RWPE1 (cell line): ENCODE data around the gene EXOC2.

Experiments
- CTCF ChIA-PET: fragments of 350-600 bp; sonication (Branson Sonifier 250); formaldehyde crosslinking; extraction: SDS; loops from one replicate; lab custom pipeline; 2021; lab: Yijun Ruan, JAX
- POLR2A ChIA-PET: fragments of 400-600 bp; formaldehyde crosslinking; extraction: SDS; loops from one replicate; lab custom pipeline; 2020; ENCODE audit warnings: antibody characterized with exemption; ENCODE audit not compliant: low non-redundant PET; lab: Yijun Ruan, JAX
- DNase-seq: peaks from one replicate; pipeline ENCODE4 v3.0.0; 2012; ENCODE audit warnings: low spot score
- H3K27ac ChIP-seq: fragments of 450-650 bp; 2 replicates; pipeline ENCODE4 v1.5.1; 2017
- TF ChIP-seq, protein P1 (sequence below): fragments of 450-650 bp; conservative IDR thresholded peaks from 2 replicates; pipeline ENCODE4 v1.5.1; 2017; ENCODE audit warnings: low read depth, mild to moderate bottlenecking

Gene EXOC2

DNA sequence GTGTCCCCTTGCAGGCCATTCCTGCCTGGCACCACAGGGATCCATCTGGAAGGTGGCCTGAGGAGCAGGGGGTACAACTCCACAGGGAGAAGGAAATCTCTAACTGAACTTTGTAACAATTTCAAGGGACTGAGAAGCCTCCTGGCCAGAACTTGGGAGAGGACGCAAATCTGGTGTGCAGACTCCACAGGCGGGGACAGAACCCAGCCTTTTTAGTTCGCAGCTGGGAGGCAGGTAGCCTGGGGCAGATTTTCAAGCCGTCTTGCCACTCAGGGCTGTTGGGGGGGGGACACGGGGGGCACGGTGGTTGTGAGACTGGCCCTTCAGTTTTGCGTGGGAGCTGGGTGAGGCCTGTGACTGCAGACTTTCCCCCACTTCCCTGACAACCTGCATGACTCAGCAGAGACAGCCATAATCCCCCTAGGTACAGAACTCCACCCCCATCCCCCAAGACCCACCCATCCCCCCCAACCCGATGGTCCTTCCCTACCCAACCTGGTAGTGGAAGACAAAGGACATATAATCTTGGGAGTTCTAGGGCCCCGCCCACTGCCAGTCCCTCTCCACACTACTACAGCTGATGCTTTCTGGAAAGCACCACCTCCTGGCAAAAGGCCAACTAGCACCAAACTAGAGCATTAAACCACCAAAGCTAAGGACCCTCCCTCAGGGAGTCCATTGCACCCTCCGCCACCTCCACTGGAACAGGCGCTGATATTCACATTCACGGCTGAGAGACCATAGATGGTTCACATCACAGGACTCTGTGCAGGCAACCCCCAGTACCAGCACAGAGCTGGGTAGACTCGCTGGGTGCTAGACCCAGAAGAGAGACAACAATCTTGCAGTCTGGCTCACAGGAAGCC lies 33.0 kb downstream of the EXOC2 start:
- no peak for DNase-seq
- ChIA-PET POLR2A (no interaction called here), CTCF (interaction anchor here (0.6 kb wide), 2 partner anchors 30 to 557 kb away, joined by 5 read pairs; no protein-coding TSS in a partner anchor)
- TF ChIP-seq, protein P1, sequence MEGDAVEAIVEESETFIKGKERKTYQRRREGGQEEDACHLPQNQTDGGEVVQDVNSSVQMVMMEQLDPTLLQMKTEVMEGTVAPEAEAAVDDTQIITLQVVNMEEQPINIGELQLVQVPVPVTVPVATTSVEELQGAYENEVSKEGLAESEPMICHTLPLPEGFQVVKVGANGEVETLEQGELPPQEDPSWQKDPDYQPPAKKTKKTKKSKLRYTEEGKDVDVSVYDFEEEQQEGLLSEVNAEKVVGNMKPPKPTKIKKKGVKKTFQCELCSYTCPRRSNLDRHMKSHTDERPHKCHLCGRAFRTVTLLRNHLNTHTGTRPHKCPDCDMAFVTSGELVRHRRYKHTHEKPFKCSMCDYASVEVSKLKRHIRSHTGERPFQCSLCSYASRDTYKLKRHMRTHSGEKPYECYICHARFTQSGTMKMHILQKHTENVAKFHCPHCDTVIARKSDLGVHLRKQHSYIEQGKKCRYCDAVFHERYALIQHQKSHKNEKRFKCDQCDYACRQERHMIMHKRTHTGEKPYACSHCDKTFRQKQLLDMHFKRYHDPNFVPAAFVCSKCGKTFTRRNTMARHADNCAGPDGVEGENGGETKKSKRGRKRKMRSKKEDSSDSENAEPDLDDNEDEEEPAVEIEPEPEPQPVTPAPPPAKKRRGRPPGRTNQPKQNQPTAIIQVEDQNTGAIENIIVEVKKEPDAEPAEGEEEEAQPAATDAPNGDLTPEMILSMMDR: no peak
- no peak overlapping the region for H3K27ac ChIP-seq

GRCh38 chr6:658244-658643 lies 34.7 kb downstream of the EXOC2 start:
- no peak overlapping the region for H3K27ac ChIP-seq
- CTCF ChIA-PET: interaction anchor here (0.6 kb wide), 1 partner anchor 50 kb away, joined by 4 read pairs; no protein-coding TSS in a partner anchor
- TF ChIP-seq, protein P1: no peak
- DNase-seq: no peak
- POLR2A ChIA-PET: no interaction called here

DNA sequence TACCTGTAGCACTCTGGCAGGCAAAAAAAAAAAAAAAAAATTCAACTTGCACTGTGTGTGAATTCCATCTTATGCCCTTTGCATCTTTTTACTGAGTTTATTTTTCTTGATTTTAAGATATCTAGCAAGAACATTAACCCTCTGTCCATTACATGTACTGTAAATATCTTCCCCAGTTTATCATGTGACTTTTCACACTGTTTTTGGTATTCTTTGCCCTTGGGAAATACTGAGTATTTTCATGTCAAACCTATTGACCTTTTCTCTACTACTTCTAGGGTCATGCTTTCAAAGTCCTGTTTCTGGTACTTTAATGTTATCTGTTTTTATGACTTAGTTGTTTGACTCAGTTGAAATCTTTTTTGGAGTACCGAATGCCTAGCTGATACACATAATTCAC lies 35.2 kb downstream of the EXOC2 start:
- no peak for DNase-seq
- TF ChIP-seq, protein P1: no peak
- ChIA-PET CTCF (no interaction called here), POLR2A (no interaction called here)
- no peak overlapping the region for H3K27ac ChIP-seq

GRCh38 chr6:656460-657252 lies 36.3 kb downstream of the EXOC2 start, which contains the start of gene HUS1B:
Gene HUS1B, minus strand, starts transcription at chr6:657100. Its CDS starts 156 bp downstream, at chr6:656944.
- ChIA-PET POLR2A (no interaction called here), CTCF (no interaction called here)
- no peak for DNase-seq
- H3K27ac ChIP-seq: no peak within 1 kb of the TSS
- TF ChIP-seq, protein P1: no peak

- DNase-seq: no peak
- TF ChIP-seq, protein P1: no peak
- POLR2A ChIA-PET: no interaction called here
- H3K27ac ChIP-seq: no peak overlapping the region
- CTCF ChIA-PET: no interaction called here
Observed at GRCh38 chr6:654136-654535, 38.8 kb downstream of the EXOC2 start.

DNA sequence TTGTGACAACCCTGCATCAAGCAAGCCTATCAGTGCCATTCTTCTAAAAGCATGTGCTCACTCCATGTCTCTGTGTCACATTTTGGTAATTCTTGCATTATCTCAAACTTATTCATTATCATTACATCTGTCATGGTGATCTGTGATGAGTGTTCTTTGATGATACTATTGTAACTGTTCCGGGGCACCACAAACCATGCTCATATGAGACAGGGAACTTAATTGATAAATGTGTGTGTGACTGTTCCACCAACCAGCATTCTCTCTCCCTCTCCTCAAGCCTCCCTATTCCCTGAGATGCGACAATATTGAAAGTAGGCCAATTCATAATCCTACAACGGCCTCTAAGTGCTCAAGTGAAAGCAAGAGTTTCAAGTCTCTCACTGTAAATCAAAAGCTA lies 40.1 kb downstream of the EXOC2 start:
- no peak for DNase-seq
- no peak overlapping the region for H3K27ac ChIP-seq
- ChIA-PET POLR2A (no interaction called here), CTCF (no interaction called here)
- TF ChIP-seq, protein P1: no peak
